A549 (cell line): ENCODE measurements around the gene PTPRE. TPM values are rescaled to one million over a fixed set of nuclear protein-coding genes. Genes with fewer than 3 reads are reported as not detected.

Experiments used
- ATAC-seq, 2 experiments: fragments of 200-7000 bp in 1 of 2; fragments of >200 bp in 1 of 2; cut with Nextera tagmentation in 1 of 2; cut with Tn5 transposase in 1 of 2; 3 replicates each; pipeline versions ENCODE4 v1.8.0 to v1.9.1; 2018 to 2020; ENCODE audit warnings: mild to moderate bottlenecking in 1 of 2, moderate library complexity in 1 of 2
- CTCF ChIA-PET: fragments of 300-600 bp; sonication (Branson Sonifier 250); formaldehyde crosslinking; extraction: SDS; loops from one replicate; lab custom pipeline; 2021; ENCODE audit warnings: antibody characterized with exemption, inconsistent platforms; lab: Yijun Ruan, JAX
- POLR2A ChIA-PET: fragments of 350-600 bp; formaldehyde crosslinking; extraction: SDS; loops from one replicate; lab custom pipeline; 2021; ENCODE audit warnings: antibody characterized with exemption, inconsistent platforms; lab: Yijun Ruan, JAX
- DNase-seq, 2 experiments: peaks; one replicate each; pipeline versions ENCODE4 v3.0.0 to v3.0.0-alpha.2; 2011 to 2016; ENCODE audit warnings: low read depth in 1 of 2, low spot score in 1 of 2
- FAIRE-seq: peaks from 2 replicates; lab custom pipeline; 2011; peaks lifted over from hg19 to GRCh38; lab: Jason Lieb, UNC
- H3K27ac ChIP-seq, 2 experiments: fragments of >200 bp; sonication (Bioruptor Twin); formaldehyde crosslinking; 3 replicates each; pipeline ENCODE4 v1.5.1; 2016 to 2017
- H3K4me1 ChIP-seq: fragments of >200 bp; sonication (Bioruptor Twin); formaldehyde crosslinking; 3 replicates; pipeline ENCODE4 v1.6.1; 2016
- H3K4me2 ChIP-seq: fragments of >200 bp; sonication (Bioruptor Twin); formaldehyde crosslinking; 3 replicates; pipeline ENCODE4 v1.6.1; 2016
- H3K4me3 ChIP-seq: fragments of >200 bp; sonication (Bioruptor Twin); formaldehyde crosslinking; 3 replicates; pipeline ENCODE4 v1.5.1; 2016
- H3K9me3 ChIP-seq: fragments of >200 bp; sonication (Bioruptor Twin); formaldehyde crosslinking; 3 replicates; pipeline ENCODE4 v1.6.1; 2016
- BCL3 ChIP-seq: fragments of >200 bp; sonication (Bioruptor Twin); formaldehyde crosslinking; IDR thresholded peaks from 3 replicates; pipeline ENCODE4 v1.6.1; 2016
- CEBPB ChIP-seq, 2 experiments: fragments of >200 bp in 1 of 2; sonication (Bioruptor Twin) in 1 of 2; formaldehyde crosslinking in 1 of 2; IDR thresholded peaks; 2 replicates each; pipeline ENCODE4 v1.6.1; 2012 to 2016
- CTCF ChIP-seq: fragments of >200 bp; sonication (Bioruptor Twin); formaldehyde crosslinking; IDR thresholded peaks from 3 replicates; pipeline ENCODE4 v1.5.1; 2016
- E2F6 ChIP-seq: IDR thresholded peaks from 2 replicates; pipeline ENCODE4 v1.6.1; 2012; ENCODE audit warnings: low read depth, borderline replicate concordance
- ESRRA ChIP-seq: fragments of 150-350 bp; IDR thresholded peaks from 2 replicates; pipeline ENCODE4 v1.6.1; 2014; ENCODE audit warnings: mild to moderate bottlenecking, low read length, borderline replicate concordance
- HEYL ChIP-seq: fragments of 250-450 bp; sonication (Bioruptor Pico); IDR thresholded peaks from 2 replicates; pipeline ENCODE4 v1.8.0; 2021; ENCODE audit warnings: mild to moderate bottlenecking, moderate library complexity
- HMGXB4 ChIP-seq: fragments of 250-450 bp; sonication (Bioruptor Pico); IDR thresholded peaks from 2 replicates; pipeline ENCODE4 v1.5.0; 2021; ENCODE audit warnings: mild to moderate bottlenecking, moderate library complexity, borderline replicate concordance
- JUNB ChIP-seq: fragments of >200 bp; sonication (Bioruptor Twin); formaldehyde crosslinking; IDR thresholded peaks from 2 replicates; pipeline ENCODE4 v1.6.1; 2016
- MYC ChIP-seq: IDR thresholded peaks from 2 replicates; pipeline ENCODE4 v1.6.1; 2012; ENCODE audit warnings: mild to moderate bottlenecking, inconsistent platforms, low read length, improper control_type of control experiment, borderline replicate concordance
- NFE2L2 ChIP-seq: fragments of 150-350 bp; conservative IDR thresholded peaks from 2 replicates; pipeline ENCODE4 v1.6.1; 2014; ENCODE audit warnings: low read length
- NR3C1 ChIP-seq: fragments of >200 bp; sonication (Bioruptor Twin); formaldehyde crosslinking; IDR thresholded peaks from 3 replicates; pipeline ENCODE4 v1.6.1; 2017
- POLR2A ChIP-seq: IDR thresholded peaks from 2 replicates; pipeline ENCODE4 v1.6.1; 2012; ENCODE audit warnings: mild to moderate bottlenecking, low read length
- REST ChIP-seq: fragments of 200-600 bp; sonication (generic); IDR thresholded peaks from 2 replicates; pipeline ENCODE4 v1.6.1; 2016; ENCODE audit warnings: antibody characterized with exemption, mild to moderate bottlenecking, moderate library complexity
- RFX5 ChIP-seq: fragments of 450-650 bp; IDR thresholded peaks from 2 replicates; pipeline ENCODE4 v1.7.1; 2014; ENCODE audit warnings: antibody characterized with exemption, mild to moderate bottlenecking, moderate library complexity
- RNF2 ChIP-seq: fragments of 200-600 bp; sonication (generic); IDR thresholded peaks from 2 replicates; pipeline ENCODE4 v1.6.1; 2016; ENCODE audit warnings: low read depth, mild to moderate bottlenecking, antibody characterized with exemption, moderate library complexity, borderline replicate concordance
- SREBF2 ChIP-seq: fragments of 450-650 bp; IDR thresholded peaks from 2 replicates; pipeline ENCODE4 v1.6.1; 2014; ENCODE audit warnings: mild to moderate bottlenecking, moderate library complexity
- ZC3H11A ChIP-seq: fragments of 450-650 bp; IDR thresholded peaks from 2 replicates; pipeline ENCODE4 v1.6.1; 2014; ENCODE audit warnings: antibody characterized with exemption, mild to moderate bottlenecking
- ZFP36 ChIP-seq: fragments of 450-650 bp; IDR thresholded peaks from 2 replicates; pipeline ENCODE4 v1.6.1; 2014; ENCODE audit warnings: borderline replicate concordance; ENCODE audit not compliant: partially characterized antibody
- WGBS: methylation state at CpG from one replicate; pipeline ENCODE4 v1.1.6; 2017; ENCODE audit errors: missing lambda C conversion rate; 5-methylcytosine and 5-hydroxymethylcytosine counted together
- polyA plus RNA-seq, 4 experiments: library from polyadenylated mRNA; depleted of rRNA in 3 of 4; stranded (reverse); fragments of >200 nt; fragmentation: RNase III in 1 of 4; extraction: RNeasy Plus Mini Kit Qiagen cat#74134 plus additional on column Dnase treatment in 1 of 4; gene quantifications; 2 replicates in 3 of 4; 3 replicates in 1 of 4; pipeline ENCODE4 v1.2.3, GENCODE V29; 2011 to 2017

PTPRE gene
- polyA plus RNA-seq, 2 of the 4 experiments (the other 2 are of a cell fraction) = 0.31 to 1.5 TPM

- TF ChIP-seq HEYL (CRISPR knock-in tag) (no peak), HMGXB4 (no peak), ZC3H11A (no peak)
- FAIRE-seq (no peak), ATAC-seq (no peak; a peak in 1 of 6 replicates), DNase-seq (no peak)
- 63% methylated on average over 5 of the region's 13 CpGs for WGBS
- no peaks in the 10 kb centered on the region for H3K4me1 ChIP-seq
- H3K4me2 ChIP-seq = no peak overlapping the region
- CTCF ChIA-PET = interaction anchor here (3.8 to 5.1 kb wide), 2 partner anchors 9 to 95 kb away, joined by 21 to 25 read pairs; partner anchors contain the start of gene PTPRE
- H3K9me3 ChIP-seq = no peaks in the 10 kb centered on the region
- no peak overlapping the region for H3K4me3 ChIP-seq
- POLR2A ChIA-PET = no interaction called here
- H3K27ac ChIP-seq = no peak overlapping the region
Measured at GRCh38 chr10:128001849-128002248, 94.9 kb downstream of the PTPRE start.

- no peak for FAIRE-seq
Measured at GRCh38 chr10:128003521-128003920, 96.6 kb downstream of the PTPRE start.

GRCh38 chr10:128005858-128006257 lies 99.0 kb downstream of the PTPRE start:
- ChIA-PET POLR2A (no interaction called here), CTCF (interaction anchor here (15.0 kb wide), 1 partner anchor 99 kb away, joined by 229 read pairs; the partner anchor contains the start of gene PTPRE)
- TF ChIP-seq JUNB (no peak), MYC (no peak), ZC3H11A (no peak)
- no peak for ATAC-seq
- H3K4me2 ChIP-seq = no peak overlapping the region
- no peak for DNase-seq
- H3K4me1 ChIP-seq = no peaks in the 10 kb centered on the region
- WGBS = 64% methylated on average over 1 of the region's 1 CpG
- no peaks in the 10 kb centered on the region for H3K9me3 ChIP-seq
- no peak overlapping the region for H3K27ac ChIP-seq
- FAIRE-seq = no peak
- H3K4me3 ChIP-seq = no peak overlapping the region

More at GRCh38 chr10:128003521-128003920, 96.6 kb downstream of the PTPRE start:
- H3K4me2 ChIP-seq = no peak overlapping the region
- ATAC-seq = no peak
- H3K4me1 ChIP-seq = no peaks in the 10 kb centered on the region
- CTCF ChIA-PET = interaction anchor here (0.7 to 5.1 kb wide), 4 partner anchors 7 to 146 kb away, joined by 3 to 25 read pairs (median 12); partner anchors contain the start of gene PTPRE
- no peak overlapping the region for H3K4me3 ChIP-seq
- no peaks in the 10 kb centered on the region for H3K9me3 ChIP-seq
- H3K27ac ChIP-seq = no peak overlapping the region
- DNase-seq = no peak
- 80% methylated on average over 7 of the region's 7 CpGs for WGBS
- TF ChIP-seq CTCF (no peak), MYC (no peak), CEBPB (IDR thresholded peaks at IDR 0.05) (no peak), RNF2 (no peak), ESRRA (no peak), SREBF2 (no peak), BCL3 (no peak), NFE2L2 (no peak), E2F6 (no peak)
- POLR2A ChIA-PET = no interaction called here

- ATAC-seq (no peak), FAIRE-seq (no peak), DNase-seq (no peak)
- WGBS = 50% methylated on average over 1 of the region's 1 CpG
- Histone ChIP-seq H3K4me3 (no peak overlapping the region), H3K4me1 (no peaks in the 10 kb centered on the region; the same call in 2 of the 3 replicates), H3K9me3 (no peaks in the 10 kb centered on the region), H3K4me2 (no peak overlapping the region), H3K27ac (no peak overlapping the region)
- ChIA-PET POLR2A (no interaction called here), CTCF (interaction anchor here (1.4 to 15.0 kb wide), 2 partner anchors 50 to 100 kb away, joined by 3 to 229 read pairs; partner anchors contain the start of gene PTPRE)
- TF ChIP-seq MYC (no peak), POLR2A (no peak), NFE2L2 (no peak), RFX5 (no peak), BCL3 (no peak), ZC3H11A (no peak), ZFP36 (no peak), NR3C1 (no peak), REST (no peak)
Measured at GRCh38 chr10:128007056-128007455, 100.2 kb downstream of the PTPRE start.
